OCI-LY1 (cell line): ENCODE data around the gene PPDPF.

ENCODE experiments used
- H2AFZ ChIP-seq: fragments of 200-600 bp; sonication (generic), shearing (Covaris generic); 2 replicates; pipeline ENCODE4 v1.6.0; 2014; ENCODE audit warnings: antibody characterized with exemption, mild to moderate bottlenecking, low read length
- H3F3A ChIP-seq: fragments of 200-600 bp; sonication (generic), shearing (Covaris generic); 2 replicates; pipeline ENCODE4 v1.6.0; 2014; ENCODE audit warnings: mild to moderate bottlenecking, antibody characterized with exemption, low read length, moderate library complexity; ENCODE audit not compliant: insufficient read depth
- H3K27ac ChIP-seq: fragments of 200-600 bp; sonication (generic); 2 replicates; pipeline ENCODE4 v1.5.1; 2014; ENCODE audit warnings: low read length, mixed run types, mild to moderate bottlenecking, low read depth; ENCODE audit not compliant: poor library complexity, severe bottlenecking
- H3K27me3 ChIP-seq: fragments of 200-600 bp; sonication (generic); 2 replicates; pipeline ENCODE4 v1.6.0; 2014; ENCODE audit warnings: antibody characterized with exemption, mild to moderate bottlenecking, low read length, moderate library complexity; ENCODE audit not compliant: insufficient read depth
- H3K36me3 ChIP-seq: fragments of 200-600 bp; sonication (generic); 2 replicates; pipeline ENCODE4 v1.6.1; 2014; ENCODE audit warnings: mild to moderate bottlenecking, antibody characterized with exemption, low read length, moderate library complexity, mixed read lengths; ENCODE audit not compliant: insufficient read depth
- H3K4me1 ChIP-seq: fragments of 200-600 bp; sonication (generic); 2 replicates; pipeline ENCODE4 v1.5.1; 2014; ENCODE audit warnings: mild to moderate bottlenecking, low read length, moderate library complexity; ENCODE audit not compliant: insufficient read depth, severe bottlenecking
- H3K4me2 ChIP-seq: fragments of 200-600 bp; sonication (generic), shearing (Covaris generic); 2 replicates; pipeline ENCODE4 v1.6.1; 2014; ENCODE audit warnings: low read length
- H3K4me3 ChIP-seq: fragments of 200-600 bp; sonication (generic); 2 replicates; pipeline ENCODE4 v1.5.1; 2014; ENCODE audit warnings: low read length, low read depth, mild to moderate bottlenecking, mixed read lengths; ENCODE audit not compliant: poor library complexity, severe bottlenecking
- H3K79me2 ChIP-seq: fragments of 200-600 bp; shearing (Covaris generic); 2 replicates; pipeline ENCODE4 v1.6.1; 2016; ENCODE audit warnings: mixed run types, low read length, mixed read lengths; ENCODE audit not compliant: insufficient read depth
- H3K9ac ChIP-seq: fragments of 200-600 bp; sonication (generic), shearing (Covaris generic); 2 replicates; pipeline ENCODE4 v1.6.1; 2014; ENCODE audit warnings: mild to moderate bottlenecking, low read length, mixed read lengths
- H3K9me2 ChIP-seq: fragments of 200-600 bp; sonication (generic), shearing (Covaris generic); 2 replicates; pipeline ENCODE4 v1.6.1; 2014; ENCODE audit warnings: low read depth, mild to moderate bottlenecking, low read length, mixed read lengths
- H3K9me3 ChIP-seq: fragments of 200-600 bp; shearing (Covaris generic); 2 replicates; pipeline ENCODE4 v1.6.1; 2014; ENCODE audit warnings: low read length, mixed read lengths
- H4K20me1 ChIP-seq: fragments of 200-600 bp; sonication (generic), shearing (Covaris generic); 2 replicates; pipeline ENCODE4 v1.6.0; 2016; ENCODE audit warnings: mild to moderate bottlenecking, low read length; ENCODE audit not compliant: insufficient read depth
- EZH2 ChIP-seq: fragments of 200-600 bp; sonication (generic), shearing (Covaris generic); IDR thresholded peaks from 2 replicates; pipeline ENCODE4 v1.8.0; 2017; ENCODE audit warnings: borderline replicate concordance, mixed run types, mild to moderate bottlenecking, antibody characterized with exemption, low read length, moderate library complexity, mixed read lengths
- TF ChIP-seq, protein P1 (sequence below): fragments of 200-600 bp; sonication (generic), shearing (Covaris generic); IDR thresholded peaks from 2 replicates; pipeline ENCODE4 v1.5.1; 2017; ENCODE audit warnings: mild to moderate bottlenecking, antibody characterized with exemption, low read length, moderate library complexity, mixed read lengths

Gene PPDPF, protein sequence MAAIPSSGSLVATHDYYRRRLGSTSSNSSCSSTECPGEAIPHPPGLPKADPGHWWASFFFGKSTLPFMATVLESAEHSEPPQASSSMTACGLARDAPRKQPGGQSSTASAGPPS

DNA sequence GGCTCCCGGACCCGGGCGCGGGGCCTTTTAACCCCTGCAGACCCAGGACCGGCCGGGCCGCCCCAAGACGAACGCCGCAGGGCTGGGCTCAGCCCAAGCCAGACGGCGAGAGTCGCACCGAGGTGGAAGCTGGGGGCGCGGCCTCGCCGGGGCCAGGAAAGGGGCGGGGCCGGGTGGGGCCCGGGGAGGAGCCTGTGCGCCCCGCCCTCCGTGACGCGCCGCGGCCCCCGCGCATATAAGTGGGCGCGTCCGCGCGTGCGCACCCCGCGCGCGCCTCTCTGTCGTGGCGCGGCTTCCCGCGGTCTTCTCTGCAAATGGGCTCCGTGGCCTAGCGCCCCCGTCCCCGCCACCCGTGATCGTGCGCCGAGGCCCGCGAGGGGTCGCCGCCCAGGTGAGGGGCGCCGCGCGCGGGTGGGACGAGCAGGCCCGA, at the start of gene PPDPF:
TSS of gene PPDPF (plus strand) at position 262 of the 430 bp plus-strand sequence. CDS start 544 bp downstream, outside the sequence.
- Histone ChIP-seq H3K9me2 (no peaks in the 10 kb centered on the region), H3K4me3 (peak within 1 kb of the TSS; percentile 78), H3K9me3 (0 out of 2 replicates have a peak, but pooled peaks cover 6% of the 10 kb centered on the region), H3K79me2 (no peaks in the 10 kb centered on the region), H3K36me3 (peaks cover 27% of the 10 kb centered on the region), H2AFZ (no peak within 1 kb of the TSS), H3F3A (no peaks in the 10 kb centered on the region), H3K4me2 (peak within 1 kb of the TSS; percentile 75), H3K27ac (no peak within 1 kb of the TSS), H3K9ac (peak within 1 kb of the TSS; percentile 80), H3K4me1 (peaks cover 14% of the 10 kb centered on the region), H3K27me3 (no peaks in the 10 kb centered on the region), H4K20me1 (no peaks in the 10 kb centered on the region)
- TF ChIP-seq, protein P1, sequence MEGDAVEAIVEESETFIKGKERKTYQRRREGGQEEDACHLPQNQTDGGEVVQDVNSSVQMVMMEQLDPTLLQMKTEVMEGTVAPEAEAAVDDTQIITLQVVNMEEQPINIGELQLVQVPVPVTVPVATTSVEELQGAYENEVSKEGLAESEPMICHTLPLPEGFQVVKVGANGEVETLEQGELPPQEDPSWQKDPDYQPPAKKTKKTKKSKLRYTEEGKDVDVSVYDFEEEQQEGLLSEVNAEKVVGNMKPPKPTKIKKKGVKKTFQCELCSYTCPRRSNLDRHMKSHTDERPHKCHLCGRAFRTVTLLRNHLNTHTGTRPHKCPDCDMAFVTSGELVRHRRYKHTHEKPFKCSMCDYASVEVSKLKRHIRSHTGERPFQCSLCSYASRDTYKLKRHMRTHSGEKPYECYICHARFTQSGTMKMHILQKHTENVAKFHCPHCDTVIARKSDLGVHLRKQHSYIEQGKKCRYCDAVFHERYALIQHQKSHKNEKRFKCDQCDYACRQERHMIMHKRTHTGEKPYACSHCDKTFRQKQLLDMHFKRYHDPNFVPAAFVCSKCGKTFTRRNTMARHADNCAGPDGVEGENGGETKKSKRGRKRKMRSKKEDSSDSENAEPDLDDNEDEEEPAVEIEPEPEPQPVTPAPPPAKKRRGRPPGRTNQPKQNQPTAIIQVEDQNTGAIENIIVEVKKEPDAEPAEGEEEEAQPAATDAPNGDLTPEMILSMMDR: no peak
- no peak for TF ChIP-seq EZH2

DNA sequence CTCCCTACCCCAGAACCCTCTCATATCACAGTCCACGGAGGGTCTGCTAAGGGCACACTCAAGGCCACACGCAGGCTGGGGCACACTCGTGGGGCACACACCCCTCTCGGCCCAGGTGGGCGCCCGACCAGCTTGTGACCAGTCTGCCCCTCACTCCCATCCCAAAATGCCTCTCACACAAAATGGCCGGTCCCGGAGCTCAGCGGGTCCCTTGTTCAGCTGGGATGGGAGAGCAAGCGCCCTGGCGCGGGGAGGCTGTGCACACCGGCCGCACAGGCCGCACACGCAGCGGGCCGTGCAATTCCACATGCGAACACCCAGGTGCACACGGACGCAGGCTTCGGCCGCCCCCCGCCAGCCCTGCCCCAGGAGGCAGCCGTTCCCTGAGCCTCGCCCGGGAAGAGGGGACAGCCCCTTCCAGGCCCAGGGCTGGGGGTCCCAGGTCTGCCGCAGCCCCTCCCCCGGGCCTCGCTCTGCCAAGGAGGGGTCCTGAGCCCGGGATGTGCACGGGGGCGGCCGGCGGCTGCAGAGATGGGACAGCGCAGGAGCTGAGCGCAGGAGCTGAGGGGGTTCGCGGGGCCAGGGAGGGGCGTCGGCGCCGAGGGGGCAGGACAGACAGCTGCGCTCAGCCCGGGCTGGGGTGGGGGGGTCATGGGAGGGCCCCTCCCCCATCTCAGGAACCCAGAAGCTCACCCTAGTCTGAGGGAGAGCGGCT, 49.4 kb upstream of the PPDPF start:
- no peak overlapping the region for H3K4me3 ChIP-seq

DNA sequence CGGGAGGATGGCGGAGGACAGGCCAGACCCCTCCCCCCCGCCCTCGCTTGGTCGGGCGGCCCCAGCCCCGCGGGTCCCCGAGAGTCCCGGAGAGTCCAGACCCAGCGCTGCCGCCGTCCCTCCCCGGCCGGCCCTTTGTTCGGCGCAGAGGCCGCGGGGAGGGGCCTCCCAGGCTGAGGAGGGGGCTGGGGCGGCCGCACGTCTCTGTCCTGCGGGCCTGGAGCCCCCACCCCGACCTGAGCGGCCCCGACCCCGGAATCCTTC, 48.9 kb upstream of the PPDPF start:
- no peaks in the 10 kb centered on the region for H3K9me3 ChIP-seq
- H3K4me2 ChIP-seq: no peak overlapping the region
- H3K79me2 ChIP-seq: no peaks in the 10 kb centered on the region
- H3K9me2 ChIP-seq: no peaks in the 10 kb centered on the region
- no peaks in the 10 kb centered on the region for H3K36me3 ChIP-seq
- no peak overlapping the region for H2AFZ ChIP-seq
- no peak overlapping the region for H3K4me3 ChIP-seq
- H3K27me3 ChIP-seq: peaks cover 8% of the 10 kb centered on the region; the same call in 1 of the 2 replicates
- TF ChIP-seq, protein P1: no peak
- no peak for TF ChIP-seq EZH2
- H3K9ac ChIP-seq: no peak overlapping the region
- no peaks in the 10 kb centered on the region for H3K4me1 ChIP-seq
- H3F3A ChIP-seq: no peaks in the 10 kb centered on the region
- no peaks in the 10 kb centered on the region for H4K20me1 ChIP-seq
- no peak overlapping the region for H3K27ac ChIP-seq

More for the DNA sequence above, 49.4 kb upstream of the PPDPF start:
- Histone ChIP-seq H3F3A (no peaks in the 10 kb centered on the region), H3K4me2 (no peak overlapping the region), H3K9ac (no peak overlapping the region), H3K79me2 (no peaks in the 10 kb centered on the region), H3K4me1 (no peaks in the 10 kb centered on the region), H3K9me3 (no peaks in the 10 kb centered on the region), H3K9me2 (no peaks in the 10 kb centered on the region), H3K36me3 (no peaks in the 10 kb centered on the region), H3K27me3 (peaks cover 8% of the 10 kb centered on the region; the same call in 1 of the 2 replicates), H2AFZ (no peak overlapping the region), H3K27ac (no peak overlapping the region), H4K20me1 (no peaks in the 10 kb centered on the region)
- TF ChIP-seq, protein P1: no peak
- TF ChIP-seq EZH2: no peak
